ENCODE results near the gene OBSL1. TPM values are rescaled to one million over a fixed set of nuclear protein-coding genes. Genes with fewer than 3 reads are reported as not detected.

Gene OBSL1
- total and polyA plus RNA-seq, 10 of the 15 experiments (the other 5 are each of a cell fraction or from before 2014, with no cell fraction given) = 0.14 to 0.77 TPM; not detected in 8

DNA sequence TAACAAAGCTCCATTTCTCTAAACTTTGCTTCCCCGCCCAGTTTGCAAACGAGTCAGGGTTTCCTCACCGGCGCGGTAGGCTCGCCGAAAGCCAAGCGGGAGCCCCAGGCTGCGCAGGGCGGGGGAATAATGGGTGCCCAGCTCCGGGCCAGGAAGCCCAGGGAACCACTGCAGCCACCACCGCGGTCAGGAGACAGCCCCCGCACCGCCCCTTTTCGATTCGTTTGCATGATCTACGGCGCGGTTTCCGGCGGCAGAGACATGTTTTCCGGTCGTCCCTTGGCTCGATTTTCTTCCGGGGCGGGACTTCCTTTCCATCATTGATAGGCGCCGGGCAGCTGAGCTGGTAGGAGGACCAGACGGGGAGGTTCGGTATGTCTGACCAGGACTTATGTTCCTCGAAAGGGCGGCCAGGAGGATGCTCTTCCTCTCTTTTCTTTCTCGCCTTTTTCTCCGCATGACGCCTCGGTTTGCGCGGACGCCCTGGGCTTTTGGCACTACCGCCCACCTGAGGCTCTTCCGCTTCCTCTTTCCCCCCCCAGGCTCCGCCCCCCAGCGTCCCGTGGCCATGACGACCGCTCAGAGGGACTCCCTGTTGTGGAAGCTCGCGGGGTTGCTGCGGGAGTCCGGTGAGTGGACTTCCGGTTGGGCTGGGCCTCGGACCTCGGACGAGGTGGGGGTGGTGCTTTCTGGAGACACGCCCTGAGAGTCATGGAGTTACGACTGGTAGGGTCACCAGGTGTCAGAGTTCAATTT is 26.4 kb upstream of the OBSL1 start, which contains the start of gene STK11IP (continued):
- TF ChIP-seq RBBP5 (conservative IDR thresholded peaks at IDR 0.05) (no peak), RFX5 (IDR thresholded peaks at IDR 0.05; ENCODE audit: low read depth, low read length) (no peak), RCOR1 (conservative IDR thresholded peaks at IDR 0.05; ENCODE audit: low read depth, low read length) (no peak), SMAD5 (IDR thresholded peaks at IDR 0.05; ENCODE audit: low read depth) (peak; percentile 69; the same call in 1 of the 2 replicates), SUPT20H (IDR thresholded peaks at IDR 0.05; ENCODE audit: borderline replicate concordance, control insufficient read depth, low read depth, low read length) (no peak), POLR2AphosphoS2 (IDR thresholded peaks at IDR 0.05; ENCODE audit: low read depth, low read length) (peak; percentile 83), BACH1 (IDR thresholded peaks at IDR 0.05; ENCODE audit: borderline replicate concordance) (no peak; the same call in 1 of the 2 replicates), IRF4 (IDR thresholded peaks at IDR 0.05; ENCODE audit: low read depth, low read length) (no peak; the same call in 1 of the 2 replicates), ZNF207 (IDR thresholded peaks at IDR 0.05; ENCODE audit: borderline replicate concordance) (0 out of 2 replicates have a peak, but pooled peaks have one; percentile 29), NR2F1 (conservative IDR thresholded peaks at IDR 0.05) (no peak; the same call in 1 of the 2 replicates), MTA3 (IDR thresholded peaks at IDR 0.05; ENCODE audit: borderline replicate concordance, low read length) (no peak), SRF (IDR thresholded peaks at IDR 0.05; ENCODE audit: low read depth in 2 of 2, low read length in 2 of 2) (no peak), SMC3 (IDR thresholded peaks at IDR 0.05; ENCODE audit: borderline replicate concordance, low read length) (no peak), EP300 (IDR thresholded peaks at IDR 0.05; ENCODE audit: borderline replicate concordance in 1 of 2, control insufficient read depth in 1 of 2, low read depth in 2 of 2, low read length in 2 of 2) (no peak), ZBED1 (IDR thresholded peaks at IDR 0.05; ENCODE audit: borderline replicate concordance) (no peak; the same call in 1 of the 2 replicates)
- TF ChIP-seq, protein P1, sequence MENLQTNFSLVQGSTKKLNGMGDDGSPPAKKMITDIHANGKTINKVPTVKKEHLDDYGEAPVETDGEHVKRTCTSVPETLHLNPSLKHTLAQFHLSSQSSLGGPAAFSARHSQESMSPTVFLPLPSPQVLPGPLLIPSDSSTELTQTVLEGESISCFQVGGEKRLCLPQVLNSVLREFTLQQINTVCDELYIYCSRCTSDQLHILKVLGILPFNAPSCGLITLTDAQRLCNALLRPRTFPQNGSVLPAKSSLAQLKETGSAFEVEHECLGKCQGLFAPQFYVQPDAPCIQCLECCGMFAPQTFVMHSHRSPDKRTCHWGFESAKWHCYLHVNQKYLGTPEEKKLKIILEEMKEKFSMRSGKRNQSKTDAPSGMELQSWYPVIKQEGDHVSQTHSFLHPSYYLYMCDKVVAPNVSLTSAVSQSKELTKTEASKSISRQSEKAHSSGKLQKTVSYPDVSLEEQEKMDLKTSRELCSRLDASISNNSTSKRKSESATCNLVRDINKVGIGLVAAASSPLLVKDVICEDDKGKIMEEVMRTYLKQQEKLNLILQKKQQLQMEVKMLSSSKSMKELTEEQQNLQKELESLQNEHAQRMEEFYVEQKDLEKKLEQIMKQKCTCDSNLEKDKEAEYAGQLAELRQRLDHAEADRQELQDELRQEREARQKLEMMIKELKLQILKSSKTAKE (IDR thresholded peaks at IDR 0.05; ENCODE audit: low read depth, poor library complexity, severe bottlenecking) = no peak
- TF ChIP-seq, protein P2, sequence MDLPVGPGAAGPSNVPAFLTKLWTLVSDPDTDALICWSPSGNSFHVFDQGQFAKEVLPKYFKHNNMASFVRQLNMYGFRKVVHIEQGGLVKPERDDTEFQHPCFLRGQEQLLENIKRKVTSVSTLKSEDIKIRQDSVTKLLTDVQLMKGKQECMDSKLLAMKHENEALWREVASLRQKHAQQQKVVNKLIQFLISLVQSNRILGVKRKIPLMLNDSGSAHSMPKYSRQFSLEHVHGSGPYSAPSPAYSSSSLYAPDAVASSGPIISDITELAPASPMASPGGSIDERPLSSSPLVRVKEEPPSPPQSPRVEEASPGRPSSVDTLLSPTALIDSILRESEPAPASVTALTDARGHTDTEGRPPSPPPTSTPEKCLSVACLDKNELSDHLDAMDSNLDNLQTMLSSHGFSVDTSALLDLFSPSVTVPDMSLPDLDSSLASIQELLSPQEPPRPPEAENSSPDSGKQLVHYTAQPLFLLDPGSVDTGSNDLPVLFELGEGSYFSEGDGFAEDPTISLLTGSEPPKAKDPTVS (IDR thresholded peaks at IDR 0.05; ENCODE audit: low read depth, low read length) = peak; percentile 14; the same call in 1 of the 2 replicates
- TF ChIP-seq, protein P3, sequence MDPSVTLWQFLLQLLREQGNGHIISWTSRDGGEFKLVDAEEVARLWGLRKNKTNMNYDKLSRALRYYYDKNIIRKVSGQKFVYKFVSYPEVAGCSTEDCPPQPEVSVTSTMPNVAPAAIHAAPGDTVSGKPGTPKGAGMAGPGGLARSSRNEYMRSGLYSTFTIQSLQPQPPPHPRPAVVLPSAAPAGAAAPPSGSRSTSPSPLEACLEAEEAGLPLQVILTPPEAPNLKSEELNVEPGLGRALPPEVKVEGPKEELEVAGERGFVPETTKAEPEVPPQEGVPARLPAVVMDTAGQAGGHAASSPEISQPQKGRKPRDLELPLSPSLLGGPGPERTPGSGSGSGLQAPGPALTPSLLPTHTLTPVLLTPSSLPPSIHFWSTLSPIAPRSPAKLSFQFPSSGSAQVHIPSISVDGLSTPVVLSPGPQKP (IDR thresholded peaks at IDR 0.05; ENCODE audit: low read depth, low read length) = peak; percentile 68
- TF ChIP-seq, protein P4, sequence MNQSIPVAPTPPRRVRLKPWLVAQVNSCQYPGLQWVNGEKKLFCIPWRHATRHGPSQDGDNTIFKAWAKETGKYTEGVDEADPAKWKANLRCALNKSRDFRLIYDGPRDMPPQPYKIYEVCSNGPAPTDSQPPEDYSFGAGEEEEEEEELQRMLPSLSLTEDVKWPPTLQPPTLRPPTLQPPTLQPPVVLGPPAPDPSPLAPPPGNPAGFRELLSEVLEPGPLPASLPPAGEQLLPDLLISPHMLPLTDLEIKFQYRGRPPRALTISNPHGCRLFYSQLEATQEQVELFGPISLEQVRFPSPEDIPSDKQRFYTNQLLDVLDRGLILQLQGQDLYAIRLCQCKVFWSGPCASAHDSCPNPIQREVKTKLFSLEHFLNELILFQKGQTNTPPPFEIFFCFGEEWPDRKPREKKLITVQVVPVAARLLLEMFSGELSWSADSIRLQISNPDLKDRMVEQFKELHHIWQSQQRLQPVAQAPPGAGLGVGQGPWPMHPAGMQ (IDR thresholded peaks at IDR 0.05; ENCODE audit: borderline replicate concordance) = no peak
- TF ChIP-seq, protein P5, sequence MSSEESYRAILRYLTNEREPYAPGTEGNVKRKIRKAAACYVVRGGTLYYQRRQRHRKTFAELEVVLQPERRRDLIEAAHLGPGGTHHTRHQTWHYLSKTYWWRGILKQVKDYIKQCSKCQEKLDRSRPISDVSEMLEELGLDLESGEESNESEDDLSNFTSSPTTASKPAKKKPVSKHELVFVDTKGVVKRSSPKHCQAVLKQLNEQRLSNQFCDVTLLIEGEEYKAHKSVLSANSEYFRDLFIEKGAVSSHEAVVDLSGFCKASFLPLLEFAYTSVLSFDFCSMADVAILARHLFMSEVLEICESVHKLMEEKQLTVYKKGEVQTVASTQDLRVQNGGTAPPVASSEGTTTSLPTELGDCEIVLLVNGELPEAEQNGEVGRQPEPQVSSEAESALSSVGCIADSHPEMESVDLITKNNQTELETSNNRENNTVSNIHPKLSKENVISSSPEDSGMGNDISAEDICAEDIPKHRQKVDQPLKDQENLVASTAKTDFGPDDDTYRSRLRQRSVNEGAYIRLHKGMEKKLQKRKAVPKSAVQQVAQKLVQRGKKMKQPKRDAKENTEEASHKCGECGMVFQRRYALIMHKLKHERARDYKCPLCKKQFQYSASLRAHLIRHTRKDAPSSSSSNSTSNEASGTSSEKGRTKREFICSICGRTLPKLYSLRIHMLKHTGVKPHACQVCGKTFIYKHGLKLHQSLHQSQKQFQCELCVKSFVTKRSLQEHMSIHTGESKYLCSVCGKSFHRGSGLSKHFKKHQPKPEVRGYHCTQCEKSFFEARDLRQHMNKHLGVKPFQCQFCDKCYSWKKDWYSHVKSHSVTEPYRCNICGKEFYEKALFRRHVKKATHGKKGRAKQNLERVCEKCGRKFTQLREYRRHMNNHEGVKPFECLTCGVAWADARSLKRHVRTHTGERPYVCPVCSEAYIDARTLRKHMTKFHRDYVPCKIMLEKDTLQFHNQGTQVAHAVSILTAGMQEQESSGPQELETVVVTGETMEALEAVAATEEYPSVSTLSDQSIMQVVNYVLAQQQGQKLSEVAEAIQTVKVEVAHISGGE (CRISPR knock-in tag; IDR thresholded peaks at IDR 0.05) = peak; percentile 21; the same call in 1 of the 2 replicates
